Kidney tubule cell (primary cell): Measurements from ENCODE around the gene PABPN1L.

Source experiments
- DNase-seq: peaks from one replicate; pipeline ENCODE4 v3.0.0-alpha.2; 2018; ENCODE audit warnings: low spot score

Gene PABPN1L

GRCh38 chr16:88883117-88883895, 16.8 kb upstream of the PABPN1L start:
- no peak for DNase-seq

- no peak for DNase-seq
Observed at GRCh38 chr16:88882358-88883030, 16.0 kb upstream of the PABPN1L start.

DNA sequence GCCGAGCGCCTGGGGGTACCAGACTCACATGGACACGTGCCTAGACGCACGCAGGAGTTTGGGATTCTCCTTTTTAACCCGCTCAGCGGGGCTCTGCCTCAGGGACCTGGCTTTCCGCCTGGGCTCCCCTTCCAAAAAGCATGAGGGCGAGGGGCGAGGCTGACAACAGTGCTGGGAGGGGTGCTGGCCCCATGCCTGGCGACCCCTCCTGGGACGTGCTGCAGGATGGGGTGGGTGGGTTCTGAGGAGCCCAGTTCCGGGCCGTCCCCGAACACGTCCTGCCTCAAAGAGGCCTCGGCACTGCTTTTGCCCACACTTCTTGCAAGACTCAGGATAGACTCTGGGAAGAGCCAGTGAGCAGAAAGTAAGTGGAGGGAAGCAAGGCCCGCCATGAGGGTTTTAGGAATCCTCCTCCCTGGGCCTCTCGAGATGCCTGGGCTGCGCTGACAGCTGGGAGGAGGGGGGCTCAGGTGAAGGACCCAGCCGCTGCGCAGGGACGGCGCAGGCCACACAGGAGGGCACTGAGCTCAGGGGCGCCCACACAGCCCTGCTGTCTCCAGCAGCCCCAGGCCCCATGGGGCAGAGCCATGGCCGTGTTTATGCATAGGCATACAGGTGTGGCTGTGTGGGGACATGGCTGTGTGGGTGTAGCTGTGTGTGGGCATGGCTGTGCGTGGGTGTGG, 15.4 kb upstream of the PABPN1L start:
- DNase-seq, result no peak

GRCh38 chr16:88881007-88881615, 14.7 kb upstream of the PABPN1L start:
- peak; percentile 12 for DNase-seq

- DNase-seq, result no peak
Observed at GRCh38 chr16:88880226-88881006, 14.0 kb upstream of the PABPN1L start.

- no peak for DNase-seq
Observed at GRCh38 chr16:88879788-88880055, 13.3 kb upstream of the PABPN1L start.

DNA sequence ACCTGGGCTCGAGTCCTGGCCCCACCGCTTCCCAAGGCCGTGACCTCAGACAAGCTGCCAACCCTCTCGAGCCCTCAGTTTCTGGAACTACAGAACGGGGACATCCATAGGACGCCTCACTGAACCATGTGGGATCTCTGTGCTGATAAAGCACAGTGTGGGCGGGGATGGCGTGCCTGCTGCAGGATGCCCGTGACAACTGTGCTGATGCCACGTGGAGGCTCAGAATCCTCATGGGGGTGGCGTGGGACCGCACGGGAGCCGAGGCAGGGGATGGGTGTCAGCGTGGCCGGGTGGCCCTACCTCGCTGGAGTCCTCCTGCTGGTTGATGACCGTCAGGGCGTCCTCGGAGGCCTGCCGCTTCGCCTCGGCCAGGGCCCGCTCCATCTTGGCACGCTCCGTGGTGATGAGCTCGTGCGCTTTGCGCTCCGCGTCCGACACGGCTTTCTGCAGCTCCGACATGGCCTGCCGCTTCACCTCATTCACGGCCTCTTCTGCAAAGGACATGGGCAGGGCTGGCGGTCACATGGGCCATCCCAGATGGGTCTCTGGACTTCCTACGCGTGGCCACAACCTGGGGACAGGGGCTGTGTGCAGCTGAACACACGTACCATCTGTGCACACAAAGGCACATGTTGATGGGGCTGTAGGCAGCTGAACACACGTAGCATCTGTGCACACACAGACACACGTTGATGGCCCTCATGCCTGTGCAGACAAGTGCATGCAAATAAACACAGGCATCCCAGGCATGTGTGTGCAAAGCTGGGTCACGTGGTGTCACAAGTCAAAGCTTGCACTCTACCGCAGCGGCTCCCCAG, 12.7 kb upstream of the PABPN1L start:
- no peak for DNase-seq

- DNase-seq, result no peak
Observed at GRCh38 chr16:88878356-88878755, 11.9 kb upstream of the PABPN1L start.

DNA sequence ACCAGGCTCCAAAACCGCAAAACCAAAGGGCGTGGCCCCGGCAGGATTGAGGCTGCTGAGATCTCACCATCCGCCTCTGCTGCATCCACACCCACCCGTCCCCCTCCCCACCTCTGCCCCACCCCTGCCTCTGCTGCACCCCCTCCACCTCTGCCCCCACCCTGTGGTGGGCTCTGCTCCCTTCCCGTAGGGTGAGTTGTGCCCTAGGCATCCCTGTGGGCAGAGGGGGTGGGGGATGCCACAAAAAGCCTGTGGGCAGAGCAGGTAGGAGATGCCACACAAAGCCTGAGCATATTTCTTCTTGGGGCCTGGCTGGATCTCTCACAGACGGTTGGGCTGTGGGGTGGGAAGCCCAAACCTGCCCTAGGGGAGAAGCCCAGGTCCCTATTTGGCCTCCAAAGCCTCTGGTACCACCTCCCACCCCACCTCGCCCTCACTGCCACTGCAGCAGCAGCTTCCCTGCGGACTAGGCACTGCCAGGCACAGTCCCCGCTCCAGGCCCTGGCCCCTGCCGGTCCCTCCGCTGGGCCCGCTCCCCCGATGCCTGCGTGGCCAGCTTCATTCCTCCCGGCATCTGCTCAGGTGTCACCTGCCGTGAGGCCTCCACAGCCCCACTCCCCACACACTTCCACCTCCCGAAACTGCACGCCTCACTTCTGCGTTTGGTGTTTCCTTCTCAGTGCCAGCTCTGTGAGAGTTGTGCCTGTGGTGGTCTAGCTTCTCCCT, 11.3 kb upstream of the PABPN1L start:
- DNase-seq, result no peak

- no peak for DNase-seq
Observed at GRCh38 chr16:88876942-88877526, 10.6 kb upstream of the PABPN1L start.

- DNase-seq, result no peak
Observed at GRCh38 chr16:88875703-88876234, 9.3 kb upstream of the PABPN1L start.

GRCh38 chr16:88874938-88875599, 8.6 kb upstream of the PABPN1L start:
- DNase-seq, result no peak

DNA sequence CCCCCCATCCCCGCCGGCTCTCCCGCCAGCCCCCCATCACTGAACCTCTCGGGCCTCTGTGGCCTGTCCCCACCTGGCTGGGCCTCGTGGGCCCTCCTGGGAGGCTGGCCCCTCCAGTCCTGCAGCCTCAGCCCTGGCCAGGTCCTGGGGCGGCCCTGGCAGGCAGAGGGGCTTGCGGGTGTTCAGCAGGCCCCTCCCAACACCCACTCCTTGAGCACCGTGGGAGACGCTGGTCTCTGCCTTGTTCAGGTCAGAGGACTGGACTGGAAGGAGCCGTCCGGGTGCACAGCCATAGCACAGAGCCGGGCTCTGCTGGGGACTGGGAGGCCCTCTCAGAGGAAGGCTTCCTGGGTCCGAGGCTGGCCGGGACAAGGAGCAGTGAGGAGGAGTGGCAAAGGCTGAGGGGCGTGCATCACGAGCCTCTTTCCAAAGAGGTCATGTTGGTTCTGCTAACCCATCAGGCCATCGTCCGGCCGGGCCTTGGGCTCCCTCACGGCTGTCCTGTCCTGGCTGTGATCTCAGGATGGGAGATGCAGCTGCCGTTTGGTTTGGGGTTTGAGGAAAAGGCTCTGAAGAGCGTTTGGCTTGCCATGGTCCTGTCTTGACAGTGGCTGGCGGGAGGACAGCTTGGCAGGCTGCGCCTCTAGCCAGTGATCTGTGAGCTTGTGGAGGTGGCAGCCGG, 6.3 kb upstream of the PABPN1L start:
- DNase-seq, result no peak

- no peak for DNase-seq
Observed at GRCh38 chr16:88871730-88872416, 5.4 kb upstream of the PABPN1L start.

GRCh38 chr16:88871349-88871702, 4.9 kb upstream of the PABPN1L start:
- DNase-seq, result no peak

- DNase-seq, result no peak
Observed at GRCh38 chr16:88870608-88871348, 4.3 kb upstream of the PABPN1L start.

DNA sequence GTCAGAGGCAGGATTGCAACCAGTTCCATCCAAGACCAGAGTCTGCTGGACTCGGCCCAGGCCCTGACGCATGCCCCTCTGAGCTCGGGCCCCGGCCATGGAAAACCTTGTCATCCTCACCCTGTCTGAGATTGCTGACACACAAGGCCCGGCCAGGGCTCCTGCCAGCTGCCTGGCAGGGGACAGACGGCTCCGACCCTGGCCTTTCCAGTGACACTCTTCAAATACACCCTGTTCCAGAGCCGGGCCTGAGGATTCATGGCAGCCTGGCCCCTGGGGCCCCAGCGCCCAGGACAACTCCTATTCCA, 3.2 kb upstream of the PABPN1L start:
- DNase-seq, result no peak
